Activated CD8-positive, alpha-beta memory T cell treated with anti-CD3 and anti-CD28 coated beads for 24 hours (primary cell): Measurements from ENCODE around the gene GDPD5.

ENCODE experiments used
- DNase-seq: peaks from one replicate; pipeline ENCODE4 v3.0.0-alpha.2; 2020

Gene GDPD5

DNA sequence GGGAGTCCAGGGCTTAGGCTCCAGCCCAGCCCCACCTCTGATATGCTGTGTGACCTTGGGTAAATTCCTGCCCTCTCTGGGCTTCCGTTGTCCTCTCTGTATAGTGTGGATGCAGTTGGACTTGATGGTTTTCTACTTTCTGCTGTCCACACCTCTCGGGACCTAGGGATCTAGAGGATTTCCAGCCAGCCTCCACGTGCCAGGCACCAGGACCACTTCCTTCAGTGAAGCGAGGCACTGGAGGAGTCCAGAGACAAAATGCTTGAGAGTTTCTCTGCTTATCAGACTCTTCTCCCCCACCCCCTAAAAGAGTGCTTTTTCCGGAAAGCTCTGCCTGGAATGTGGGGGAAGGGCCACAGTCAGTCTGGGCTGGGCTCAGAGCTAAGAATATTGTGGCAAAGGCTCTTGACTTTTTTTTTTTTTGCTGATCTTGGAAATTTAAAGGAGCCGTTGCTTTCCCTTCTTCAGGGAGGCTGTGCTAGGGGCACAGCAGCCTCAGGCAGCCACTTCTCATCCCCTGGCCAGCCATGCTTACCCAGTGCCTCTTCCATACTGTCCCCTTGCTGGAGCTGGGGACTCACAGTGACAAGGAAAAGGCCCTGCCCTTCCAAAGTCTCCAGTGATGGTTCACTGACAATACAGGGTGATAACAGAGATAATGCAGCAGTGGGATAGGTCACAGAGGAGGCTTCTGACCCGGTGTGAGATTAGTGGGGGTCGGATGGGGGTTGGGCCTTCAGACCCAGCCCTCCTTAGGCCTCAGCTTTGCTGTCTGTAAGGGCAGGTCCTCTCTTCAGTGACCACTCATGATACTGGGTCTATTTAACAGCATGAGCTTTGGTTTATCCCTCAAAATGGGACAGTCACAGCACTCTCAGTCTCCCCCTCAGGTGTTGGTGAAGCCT is 33.5 kb upstream of the GDPD5 start:
- no peak for DNase-seq

DNA sequence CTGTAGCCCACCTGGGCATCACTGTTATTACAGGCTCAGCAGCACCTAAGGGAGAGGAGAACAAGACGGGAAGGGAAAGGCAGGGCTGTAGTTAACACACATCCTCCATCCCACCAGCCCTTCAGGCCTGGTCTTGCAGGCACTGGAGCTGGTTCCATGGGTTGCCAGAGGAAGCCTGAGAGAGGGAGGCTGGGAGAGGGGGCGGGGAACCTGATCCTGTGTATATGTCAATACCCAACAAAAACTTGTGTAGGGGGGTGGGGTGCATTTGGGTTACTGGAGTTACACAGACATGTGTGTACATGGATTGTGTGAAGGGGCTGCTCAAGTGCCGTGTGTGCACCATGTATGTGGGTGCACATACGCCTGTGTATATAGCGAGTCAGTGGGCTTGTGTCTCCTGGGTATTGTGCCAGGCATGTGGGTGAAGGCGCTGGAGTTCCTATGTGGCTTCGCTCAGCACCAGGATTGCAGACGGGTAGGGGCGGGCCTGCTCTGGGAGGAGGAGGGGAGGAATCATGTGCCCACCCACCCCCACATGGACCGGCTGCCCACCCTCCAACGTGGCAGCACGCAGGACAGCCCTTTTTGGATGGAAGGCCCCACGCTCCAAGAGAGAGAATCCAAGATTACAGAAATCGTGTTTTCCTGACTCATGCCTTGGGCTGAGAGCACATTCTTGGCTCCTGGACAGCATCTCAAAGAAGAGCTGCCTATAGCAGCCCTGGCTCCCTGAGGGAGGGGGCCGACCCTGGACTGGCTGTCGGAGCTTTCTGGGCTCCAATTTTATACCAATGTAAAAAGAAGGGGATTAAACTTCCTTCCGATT is 32.1 kb upstream of the GDPD5 start:
- DNase-seq, result no peak

DNA sequence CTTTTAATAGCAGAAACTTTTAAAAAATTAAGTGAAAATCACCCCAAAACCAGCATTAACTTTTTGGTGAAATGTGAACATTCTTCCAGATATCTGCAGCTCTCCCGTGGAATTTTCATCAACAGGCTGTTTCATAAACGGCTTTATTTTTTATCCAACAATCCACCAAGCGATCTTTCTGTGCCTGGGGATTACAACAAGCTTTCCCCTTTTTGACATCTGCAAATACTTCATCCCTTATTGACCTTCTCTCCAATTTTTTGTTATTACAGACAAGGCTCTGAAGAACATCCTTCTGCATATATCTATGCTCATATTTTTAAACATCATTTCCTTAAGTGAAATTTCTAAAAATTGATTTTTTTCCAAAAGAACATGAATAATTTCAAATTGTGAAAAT is 30.5 kb upstream of the GDPD5 start:
- DNase-seq, result no peak

DNA sequence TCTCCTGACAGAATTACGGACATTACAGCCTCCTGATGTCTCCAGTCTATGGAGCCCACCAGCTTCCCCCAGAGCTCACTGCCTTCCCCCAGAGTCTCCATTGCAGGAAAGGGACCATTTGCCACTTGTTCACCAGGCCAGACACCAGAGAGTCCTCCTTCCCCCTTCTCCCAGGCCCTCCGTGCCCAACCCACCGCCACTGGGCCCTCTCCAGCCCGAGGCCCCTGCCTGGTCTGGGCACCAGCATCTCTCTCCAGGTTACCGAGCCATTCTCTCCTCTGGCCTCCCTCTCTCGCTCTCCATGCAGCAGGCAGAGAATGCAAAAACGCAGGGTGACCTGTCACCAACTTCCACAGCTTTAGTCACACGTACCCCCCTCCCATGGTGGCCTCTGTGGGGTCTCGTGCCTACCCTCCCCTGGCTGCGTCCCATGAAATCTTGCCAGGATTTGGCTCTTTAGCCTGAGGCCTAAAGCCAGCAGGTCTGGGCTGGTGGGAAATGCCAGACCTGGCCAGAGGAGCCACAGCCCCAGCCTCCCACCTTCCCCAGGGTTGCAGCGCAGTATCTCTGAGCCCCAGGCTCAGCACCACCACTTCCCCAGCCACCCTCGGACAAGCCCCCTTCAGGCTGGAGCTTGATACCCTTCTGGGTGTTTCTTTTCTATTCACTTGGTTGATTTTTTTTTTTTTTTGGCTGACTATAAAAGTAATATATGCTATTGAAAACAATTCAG is 29.5 kb upstream of the GDPD5 start:
- no peak for DNase-seq

DNA sequence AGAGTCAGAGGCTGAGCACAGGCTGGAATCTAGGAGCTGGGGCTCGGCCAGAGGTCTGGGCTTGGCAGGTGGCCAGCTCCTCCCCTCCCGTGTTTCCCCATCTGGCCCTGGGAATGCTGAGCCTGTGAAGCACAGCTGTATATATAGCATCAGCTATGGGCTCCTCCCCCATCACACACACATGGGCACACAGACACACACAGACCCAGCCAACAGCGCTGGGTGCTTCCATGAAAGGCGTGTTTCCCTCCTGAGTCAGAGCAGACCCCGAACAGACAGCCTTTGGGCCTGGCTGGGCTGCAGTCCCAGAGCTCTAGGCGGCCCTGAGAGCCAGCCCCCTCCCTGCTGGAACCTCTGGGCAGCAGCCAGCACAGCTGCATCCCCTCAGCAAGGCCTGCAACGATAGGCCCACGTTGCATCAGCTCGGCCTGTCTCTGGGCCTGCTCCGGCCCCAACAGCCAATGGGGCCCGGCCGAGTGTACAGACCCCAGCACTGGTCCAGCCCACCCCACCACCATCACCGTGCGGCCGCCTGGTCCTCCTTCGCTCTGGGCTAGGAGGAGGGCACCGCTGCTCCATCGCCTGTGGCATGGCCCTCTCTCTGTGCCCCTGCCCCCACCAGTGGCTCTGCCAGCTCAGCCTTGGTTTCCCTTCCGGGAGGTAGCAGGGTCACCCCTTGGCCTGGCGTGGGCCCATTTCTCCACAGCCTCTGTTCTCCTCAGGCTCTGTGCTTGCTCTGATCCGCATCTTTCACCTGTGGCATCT is 28.7 kb upstream of the GDPD5 start:
- DNase-seq, result no peak

DNA sequence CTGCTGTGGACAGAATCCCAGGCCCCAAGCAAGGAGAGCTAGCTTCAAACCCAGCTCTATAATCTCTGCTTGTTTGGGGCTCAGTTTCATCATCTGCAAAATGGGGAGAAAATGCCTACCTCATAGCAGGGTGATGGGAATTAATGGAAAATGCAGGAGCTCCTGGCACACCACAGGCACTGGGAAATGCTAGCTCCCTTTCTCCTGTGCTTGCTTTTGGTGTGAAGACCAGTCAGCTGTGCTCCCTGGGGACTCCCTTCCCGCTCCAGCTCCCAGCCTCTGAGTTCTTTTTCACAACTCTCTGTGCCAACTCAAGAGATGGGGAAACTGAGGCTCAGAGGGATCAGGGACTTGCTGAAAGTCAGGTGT is 28.1 kb upstream of the GDPD5 start:
- DNase-seq, result no peak

DNA sequence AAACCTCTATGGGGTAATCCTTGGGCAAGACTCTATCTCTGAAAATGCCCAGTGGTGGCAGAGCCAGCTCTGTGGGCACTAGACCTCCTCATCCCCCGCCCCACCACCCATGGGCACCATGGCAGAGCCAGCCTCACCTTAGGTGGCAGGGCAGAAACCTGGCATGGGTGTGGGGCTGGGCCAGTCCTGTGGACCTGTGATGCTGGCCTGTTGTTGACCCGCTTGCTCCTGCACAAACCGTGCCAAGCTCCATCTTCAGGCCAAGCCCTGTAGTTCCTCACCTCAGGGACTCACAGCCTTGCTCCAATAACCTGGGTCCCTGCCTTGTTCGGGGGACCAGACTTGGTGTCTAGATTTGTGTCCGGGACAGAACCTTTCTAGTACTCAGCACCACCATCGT is 27.4 kb upstream of the GDPD5 start:
- no peak for DNase-seq

DNA sequence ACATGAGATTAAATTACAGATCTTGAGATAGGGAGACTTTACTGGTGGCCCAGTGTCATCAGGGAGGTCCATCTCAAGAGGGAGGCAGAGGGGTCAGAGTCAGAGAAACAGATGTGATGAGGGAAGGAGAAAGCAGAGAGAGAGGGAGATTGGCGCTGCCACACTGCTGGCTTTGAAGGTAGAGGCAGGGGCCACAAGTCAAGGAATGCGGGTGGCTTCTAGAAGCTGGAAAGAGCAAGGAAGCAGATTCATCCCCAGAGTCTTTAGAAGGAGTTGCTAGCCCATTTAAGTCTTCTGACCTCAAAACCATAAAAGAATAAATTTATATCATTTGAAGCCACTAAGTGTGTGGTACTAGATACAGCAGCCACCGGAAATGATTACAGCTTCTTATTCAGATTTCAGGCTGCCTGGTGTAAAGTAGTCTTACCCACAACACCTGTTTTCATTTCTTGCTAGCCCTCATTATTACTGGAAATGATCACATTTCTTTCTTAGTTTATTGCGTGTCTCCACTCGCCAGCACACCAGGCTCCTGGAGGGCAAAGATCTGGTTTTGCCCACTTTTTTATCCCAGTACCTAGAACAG is 23.7 kb upstream of the GDPD5 start:
- DNase-seq, result no peak

DNA sequence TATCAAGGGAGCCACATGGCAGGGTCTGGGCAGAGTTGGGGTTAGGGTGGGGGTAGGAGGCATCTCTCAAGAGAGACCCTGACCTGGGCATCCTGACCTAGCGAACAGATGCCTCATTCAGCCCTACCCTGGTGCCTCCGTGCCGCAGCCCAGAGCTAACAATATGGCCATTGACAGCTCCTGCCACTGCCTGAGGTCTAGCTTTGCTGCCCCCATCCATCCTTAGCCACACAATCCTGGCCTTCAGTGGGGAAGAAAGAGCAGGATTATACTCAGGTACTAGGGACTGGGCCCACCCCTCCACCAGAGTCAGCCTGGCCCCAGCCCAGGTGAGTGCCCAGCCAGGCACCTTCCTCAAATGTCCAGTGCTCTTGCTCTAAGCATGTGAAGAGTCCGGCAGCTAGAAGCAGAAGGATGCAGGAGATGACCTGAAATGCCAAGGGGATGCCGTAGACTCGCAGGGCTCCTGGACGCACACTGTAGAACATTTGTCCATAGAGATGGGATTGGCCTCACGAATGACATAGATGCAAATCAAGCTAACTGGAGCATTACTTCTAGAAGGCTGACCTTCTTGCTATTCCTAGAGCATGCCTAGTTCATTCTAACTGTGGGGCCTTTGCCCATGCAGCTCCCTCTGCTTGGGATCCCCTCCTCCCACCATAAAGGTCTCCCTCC is 23.0 kb upstream of the GDPD5 start:
- DNase-seq, result no peak

DNA sequence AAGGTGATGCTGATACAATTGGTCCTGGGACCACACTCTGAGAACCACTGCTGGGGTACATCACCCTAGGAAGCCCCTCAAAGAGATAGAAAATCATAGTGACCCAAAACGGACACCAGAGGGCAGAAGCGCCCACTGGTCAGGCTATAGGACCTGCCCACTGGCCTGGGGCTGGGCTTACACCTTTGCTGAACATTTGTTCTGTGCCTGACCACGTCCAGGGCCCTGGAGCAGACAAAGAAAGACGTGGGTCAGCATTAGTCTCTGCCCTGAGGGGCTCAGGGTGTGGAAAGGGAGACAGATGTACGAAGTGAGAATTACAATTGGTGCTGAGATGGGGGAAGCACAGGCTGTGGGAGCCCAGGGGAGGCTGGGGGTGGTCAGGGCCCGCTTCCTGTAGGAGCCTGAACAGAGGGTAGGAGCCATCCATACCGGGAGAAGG is 21.9 kb upstream of the GDPD5 start:
- peak; percentile 72 for DNase-seq

DNA sequence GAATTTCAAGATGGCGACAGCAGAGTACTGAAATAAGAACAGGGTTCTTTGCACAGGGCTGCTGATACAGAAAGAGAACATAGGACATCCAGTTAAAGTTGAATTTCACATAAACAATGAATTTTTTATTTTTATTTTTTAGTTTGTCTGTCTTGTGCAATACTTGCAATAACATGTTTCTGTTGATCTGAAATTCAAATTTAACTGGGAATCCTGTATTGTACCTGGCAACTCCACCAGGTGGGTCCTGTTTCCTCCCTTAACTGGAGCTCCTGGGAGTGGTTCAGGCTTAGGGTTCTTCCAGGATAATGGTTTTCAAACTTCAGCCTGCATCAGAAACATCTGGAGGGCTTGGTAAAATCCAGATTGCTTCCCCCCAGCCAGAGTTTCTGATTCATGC is 21.4 kb upstream of the GDPD5 start:
- no peak for DNase-seq

DNA sequence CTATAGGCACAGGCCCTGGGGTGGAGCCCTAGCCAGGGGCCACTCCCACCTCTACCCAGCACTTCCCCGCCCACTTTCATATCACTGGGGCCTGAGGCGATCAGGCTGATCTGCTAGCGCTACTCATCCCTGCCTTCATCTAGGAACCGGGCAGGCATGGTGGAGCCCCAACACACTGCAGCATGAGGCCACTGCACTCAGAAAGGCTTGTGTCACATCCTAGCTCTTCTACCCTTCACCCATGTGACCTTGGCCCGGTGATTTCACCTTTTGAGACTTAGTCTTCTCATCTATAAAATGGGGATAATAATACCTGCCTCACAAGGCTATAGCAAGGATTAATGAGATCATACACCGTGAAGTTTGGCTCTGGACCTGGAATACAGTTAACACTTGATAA is 18.1 kb upstream of the GDPD5 start:
- DNase-seq, result no peak

DNA sequence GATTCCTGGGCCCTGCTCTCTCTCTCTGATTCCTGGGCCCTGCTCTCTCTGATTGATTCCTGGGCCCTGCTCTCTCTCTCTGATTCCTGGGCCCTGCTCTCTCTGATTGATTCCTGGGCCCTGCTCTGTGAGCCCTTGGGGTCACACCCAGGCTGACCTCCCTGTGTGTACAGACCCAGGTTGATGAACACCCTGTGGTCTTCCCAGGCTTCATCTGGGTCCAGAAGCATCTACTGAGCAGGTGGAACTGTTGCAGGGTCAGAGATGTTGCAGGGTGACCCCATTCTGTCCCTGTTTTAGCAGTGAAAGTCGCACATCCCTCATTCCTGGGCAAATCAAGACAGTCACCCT is 16.3 kb upstream of the GDPD5 start:
- no peak for DNase-seq

DNA sequence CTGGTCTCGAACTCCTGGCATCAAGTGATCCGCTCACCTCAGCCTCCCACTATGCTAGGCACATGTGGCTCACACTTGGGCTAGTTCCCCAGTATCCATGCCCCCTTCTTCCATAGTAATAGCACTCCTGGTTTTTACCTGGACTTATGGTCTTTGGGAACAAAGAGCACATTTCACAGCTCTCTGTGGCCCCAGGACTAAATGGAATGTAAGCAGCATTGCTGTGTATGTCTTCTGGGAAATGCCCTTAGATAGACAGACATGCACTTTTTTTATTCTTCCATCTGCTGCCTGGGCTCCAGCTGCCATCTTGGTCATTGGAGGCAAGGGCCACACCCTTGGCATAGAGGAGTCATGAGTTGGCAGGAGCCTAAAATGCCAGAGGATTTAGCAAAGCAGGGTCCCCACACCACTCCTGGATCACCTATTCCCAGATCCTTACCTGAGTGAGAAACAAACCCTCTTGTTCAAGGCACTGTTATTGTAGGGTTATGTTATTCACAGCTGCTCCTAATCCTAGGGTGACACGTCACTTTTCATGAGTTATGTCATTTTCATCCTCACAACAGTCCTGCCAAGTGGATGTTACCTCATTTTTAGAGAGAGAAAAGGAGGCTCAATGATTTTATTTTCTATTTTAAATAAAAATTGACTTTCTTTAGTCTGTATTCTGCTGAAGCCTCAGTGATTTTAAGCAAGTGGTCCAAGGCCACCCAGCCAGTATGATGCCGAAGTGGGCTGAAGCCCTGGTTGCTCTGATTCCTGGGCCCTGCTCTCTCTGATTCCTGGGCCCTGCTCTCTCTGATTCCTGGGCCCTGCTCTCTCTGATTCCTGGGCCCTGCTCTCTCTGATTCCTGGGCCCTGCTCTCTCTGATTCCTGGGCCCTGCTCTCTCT is 15.7 kb upstream of the GDPD5 start:
- no peak for DNase-seq

DNA sequence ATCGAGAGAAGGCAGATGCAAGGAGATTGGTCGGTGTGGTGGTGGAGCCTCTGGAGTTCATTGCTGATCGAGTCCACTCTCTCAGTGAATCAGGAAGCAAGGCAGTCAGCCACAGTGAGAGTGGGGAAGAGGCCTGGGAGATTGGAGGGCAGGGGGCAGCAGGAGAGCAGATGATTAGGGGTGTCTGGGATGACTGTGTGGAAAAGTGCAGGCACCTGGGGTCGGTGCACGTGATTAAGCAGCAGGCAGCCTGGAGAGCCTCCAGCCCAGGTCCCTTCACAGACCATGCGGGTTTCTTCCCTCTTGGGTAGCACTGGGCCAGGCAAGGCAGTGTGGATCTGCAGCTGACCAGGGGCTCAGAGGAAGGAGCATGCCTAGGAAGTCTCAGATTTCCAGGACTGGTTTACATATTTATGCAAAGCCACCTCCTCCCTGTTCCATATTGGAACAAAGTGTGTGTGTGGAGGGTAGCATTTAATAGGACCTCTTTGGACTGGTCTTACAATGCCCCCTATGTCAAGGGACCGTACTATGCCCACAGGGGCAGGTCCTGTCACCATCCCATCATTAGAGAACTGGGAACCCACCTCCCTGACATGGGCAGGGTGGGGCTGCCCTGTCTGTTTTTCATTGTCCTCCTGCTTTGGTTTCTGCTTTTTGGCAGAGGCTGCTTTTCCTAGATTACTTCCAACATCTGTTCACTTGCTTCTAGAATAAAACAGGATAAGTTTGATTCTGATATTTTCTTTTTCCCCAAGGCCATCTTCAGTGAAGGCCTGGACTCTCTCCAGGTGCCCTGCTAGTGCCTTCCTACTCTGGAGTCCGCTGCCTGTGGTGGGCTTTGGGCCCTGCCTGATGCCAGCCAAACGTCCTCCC is 14.0 kb upstream of the GDPD5 start:
- no peak for DNase-seq

DNA sequence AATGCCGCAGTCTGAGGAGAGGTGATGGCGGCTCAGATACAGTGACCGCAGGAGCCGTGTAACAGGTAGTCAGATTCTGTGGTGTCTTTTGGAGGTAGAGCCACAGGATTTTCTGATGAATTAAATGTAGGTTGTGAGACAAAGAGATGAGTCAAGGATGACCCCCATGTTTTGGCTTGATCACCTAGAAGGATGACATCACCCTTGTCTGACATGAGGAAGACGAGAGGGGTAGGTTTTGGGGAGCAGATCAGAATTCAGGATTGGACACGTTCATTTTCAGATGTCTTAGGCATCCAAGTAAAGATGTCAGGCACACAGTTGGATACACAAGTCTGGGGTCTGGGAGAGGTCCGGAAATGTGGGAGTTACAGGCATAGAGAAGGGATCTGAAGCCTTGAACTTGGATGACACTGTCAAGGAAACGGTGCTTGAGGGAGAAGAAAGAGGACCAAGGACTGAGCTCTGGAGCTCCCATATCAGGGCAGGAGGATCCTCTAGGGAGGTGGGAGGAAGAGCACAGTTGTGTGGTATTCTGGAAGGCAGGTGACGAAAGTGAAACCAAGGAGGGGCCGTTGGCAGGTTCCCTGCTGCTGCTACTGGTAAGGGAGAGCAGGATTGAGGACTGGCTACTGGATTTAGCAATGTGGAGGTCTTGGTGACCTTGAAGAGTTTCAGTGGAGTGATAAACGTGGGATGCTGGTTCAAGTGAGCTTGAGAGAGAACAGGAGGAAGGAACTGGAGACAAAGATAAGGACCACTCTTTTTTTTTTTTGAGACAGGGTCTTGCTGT is 12.6 kb upstream of the GDPD5 start:
- no peak for DNase-seq

DNA sequence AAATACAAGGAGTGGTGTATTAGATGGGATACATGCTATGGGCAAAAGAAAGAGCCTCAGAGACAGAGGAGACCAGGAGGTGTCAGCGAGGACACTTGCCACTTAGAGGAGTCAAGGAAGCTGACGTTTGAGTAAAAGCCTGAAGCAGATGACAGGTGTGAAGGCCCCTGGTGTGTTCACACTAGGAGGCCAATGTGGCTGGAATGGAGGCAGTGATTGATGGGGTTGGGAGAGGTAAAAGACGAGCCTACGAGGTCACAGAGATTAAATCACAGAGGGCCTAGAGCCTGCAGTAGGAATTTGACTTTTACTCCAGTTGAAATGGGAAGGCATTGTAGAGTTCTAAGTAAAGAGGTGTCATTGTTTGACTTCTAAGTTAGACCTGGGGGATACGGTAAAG is 12.0 kb upstream of the GDPD5 start:
- DNase-seq, result no peak

DNA sequence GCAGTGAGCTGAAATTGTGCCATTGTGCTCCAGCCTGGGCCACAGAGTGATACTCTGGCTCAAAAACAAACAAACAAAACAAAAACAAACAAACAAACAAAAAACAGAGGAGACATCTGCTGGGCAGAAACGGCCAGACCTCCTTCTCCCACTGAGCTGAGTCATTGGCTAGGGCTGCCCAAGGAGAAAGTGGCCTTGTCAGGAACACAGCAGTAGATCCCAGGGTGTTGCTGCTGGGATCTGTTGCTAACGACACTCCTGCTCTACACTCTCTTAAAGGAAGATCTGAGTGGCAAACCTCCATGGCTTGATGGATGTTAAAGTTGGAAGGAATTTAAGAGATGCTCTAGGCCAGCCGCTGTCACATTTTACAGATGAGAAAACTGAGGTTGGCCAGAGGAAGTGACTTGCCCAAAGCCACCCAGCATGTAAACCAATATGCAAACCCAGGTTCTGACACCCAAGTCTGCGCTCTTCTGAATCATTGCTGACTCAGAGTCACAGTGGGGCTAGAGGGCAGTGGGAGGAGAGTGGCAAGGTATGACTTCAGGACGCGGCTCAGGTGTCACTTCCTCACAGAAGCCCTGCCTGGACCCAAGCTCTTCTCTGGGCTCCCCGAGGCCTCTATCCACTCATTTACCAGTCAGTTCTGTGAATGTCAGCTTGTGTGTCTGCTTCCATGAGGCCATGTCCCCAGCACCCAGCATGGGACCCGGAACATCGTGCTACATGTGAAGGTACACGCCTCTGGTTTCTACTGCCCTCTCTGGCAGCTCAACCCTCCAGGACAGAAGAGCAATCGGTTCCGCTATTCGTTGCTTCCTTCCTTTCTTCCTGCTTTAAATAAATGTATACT is 11.3 kb upstream of the GDPD5 start:
- peak; percentile 71 for DNase-seq
